GM18526 (cell line): ENCODE measurements around the gene DUSP2.
A peak's percentile ranks its signal among the peaks of the same experiment; 100 is the strongest.

Experiments
- POLR2A ChIP-seq: IDR thresholded peaks from 3 replicates; pipeline ENCODE4 v1.6.1; 2011; ENCODE audit not compliant: insufficient read length; ENCODE audit errors: extremely low read depth

DUSP2 gene

GRCh38 chr2:96153291-96153713 is 8.1 kb upstream of the DUSP2 start:
- no peak for TF ChIP-seq POLR2A

GRCh38 chr2:96152304-96153161 is 7.3 kb upstream of the DUSP2 start:
- no peak for TF ChIP-seq POLR2A

GRCh38 chr2:96151595-96152303 is 6.5 kb upstream of the DUSP2 start:
- no peak for TF ChIP-seq POLR2A

GRCh38 chr2:96150791-96151594 is 5.8 kb upstream of the DUSP2 start:
- TF ChIP-seq POLR2A: no peak

GRCh38 chr2:96150007-96150640 is 4.9 kb upstream of the DUSP2 start:
- TF ChIP-seq POLR2A: no peak

GRCh38 chr2:96148410-96149217 is 3.4 kb upstream of the DUSP2 start:
- peak; percentile 58 for TF ChIP-seq POLR2A

GRCh38 chr2:96147593-96148201 is 2.5 kb upstream of the DUSP2 start:
- TF ChIP-seq POLR2A: no peak

GRCh38 chr2:96146881-96147592 is 1.8 kb upstream of the DUSP2 start:
- TF ChIP-seq POLR2A: no peak

- peak; percentile 49 for TF ChIP-seq POLR2A
These were observed 1.1 kb upstream of the DUSP2 start for GRCh38 chr2:96146153-96146880.

GRCh38 chr2:96145848-96146152 is 560 bp upstream of the DUSP2 start:
- no peak for TF ChIP-seq POLR2A

GRCh38 chr2:96144481-96145035 is 682 bp downstream of the DUSP2 start:
- TF ChIP-seq POLR2A: peak; percentile 45

GRCh38 chr2:96143848-96144480 is 1.3 kb downstream of the DUSP2 start:
- no peak for TF ChIP-seq POLR2A
